Measurements from ENCODE around the gene BMP8B. TPM values are rescaled to one million over a fixed set of nuclear protein-coding genes. Genes with fewer than 3 reads are reported as not detected.

Gene BMP8B
- total and polyA plus RNA-seq, 2 of the 8 experiments (the other 6 are each of a cell fraction or from before 2014, with no cell fraction given), result 0.37 to 0.50 TPM

GRCh38 chr1:39754906-39755504 is 33.7 kb downstream of the BMP8B start (continued):
- TF ChIP-seq TBP (IDR thresholded peaks at IDR 0.05; ENCODE audit: low read depth, low read length), result no peak
